GM10248 (cell line): Measurements from ENCODE around the gene SH2D1B.
"Not testable (repeated sequence)": the region's sequence is repeated elsewhere in the genome, so short reads cannot be mapped to it uniquely, and the experiment has no call there.

ENCODE experiments used
- CTCF ChIA-PET: fragments of 300-600 bp; sonication (Branson Sonifier 250); formaldehyde crosslinking; extraction: SDS; loops from one replicate; lab custom pipeline; 2021; ENCODE audit warnings: antibody characterized with exemption; lab: Yijun Ruan, JAX
- POLR2A ChIA-PET: fragments of 350-650 bp; sonication (Branson Sonifier 250); formaldehyde crosslinking; extraction: SDS; loops from one replicate; lab custom pipeline; 2020; ENCODE audit warnings: antibody characterized with exemption; lab: Yijun Ruan, JAX
- DNase-seq: peaks from one replicate; pipeline ENCODE4 v3.0.0; 2012; ENCODE audit errors: extremely low spot score
- CTCF ChIP-seq: IDR thresholded peaks from 2 replicates; pipeline ENCODE4 v1.5.1; 2012; ENCODE audit warnings: mild to moderate bottlenecking, low read depth; ENCODE audit errors: extremely low read depth, missing control alignments, control extremely low read depth

Gene SH2D1B

GRCh38 chr1:162430583-162430982, 18.6 kb upstream of the SH2D1B start:
- CTCF ChIA-PET, result no interaction called here
- no peak for TF ChIP-seq CTCF
- DNase-seq, result no peak
- POLR2A ChIA-PET, result no interaction called here

GRCh38 chr1:162422662-162423375, 10.9 kb upstream of the SH2D1B start:
- CTCF ChIA-PET, result no interaction called here
- POLR2A ChIA-PET, result no interaction called here
- no peak for DNase-seq
- no peak for TF ChIP-seq CTCF

- no peak for DNase-seq
- TF ChIP-seq CTCF, result no peak
- ChIA-PET CTCF (interaction anchor here (2.0 kb wide), 1 partner anchor 10 kb away, joined by 4 read pairs; the partner anchor contains the start of gene SH2D1B), POLR2A (no interaction called here)
These were observed 9.6 kb upstream of the SH2D1B start for GRCh38 chr1:162421258-162422164.

- POLR2A ChIA-PET, result no interaction called here
- TF ChIP-seq CTCF, result no peak
- CTCF ChIA-PET, result no interaction called here
- no peak for DNase-seq
These were observed 8.2 kb upstream of the SH2D1B start for GRCh38 chr1:162420120-162420519.

GRCh38 chr1:162419450-162419931, 7.6 kb upstream of the SH2D1B start:
- POLR2A ChIA-PET, DNase-seq: not testable (repeated sequence)
- CTCF ChIA-PET, result interaction anchor here (1.6 kb wide), 1 partner anchor 12 kb away, joined by 4 read pairs; no protein-coding TSS in a partner anchor

GRCh38 chr1:162418584-162418983, 6.6 kb upstream of the SH2D1B start:
- DNase-seq, POLR2A ChIA-PET: not testable (repeated sequence)
- CTCF ChIA-PET, result interaction anchor here (1.3 to 1.6 kb wide), 2 partner anchors 11 to 29 kb away, joined by 4 to 6 read pairs; no protein-coding TSS in a partner anchor

GRCh38 chr1:162417650-162418049, 5.7 kb upstream of the SH2D1B start:
- no peak for TF ChIP-seq CTCF
- no peak for DNase-seq
- ChIA-PET CTCF (interaction anchor here (1.2 to 1.6 kb wide), 2 partner anchors 10 to 28 kb away, joined by 3 to 4 read pairs; no protein-coding TSS in a partner anchor), POLR2A (no interaction called here)
